GM12875 (cell line): Measurements from ENCODE around the gene CACNA2D1.

ENCODE experiments used
- H3K4me3 ChIP-seq: one replicate; pipeline ENCODE4 v1.5.1; 2011; ENCODE audit warnings: low read depth, low read length, control low read depth
- TF ChIP-seq, protein P1 (sequence below): IDR thresholded peaks from 2 replicates; pipeline ENCODE4 v1.5.1; 2011; ENCODE audit warnings: low read depth, mild to moderate bottlenecking, control low read depth, inconsistent platforms, low read length, moderate library complexity, borderline replicate concordance; ENCODE audit not compliant: insufficient read depth

The CACNA2D1 gene

DNA sequence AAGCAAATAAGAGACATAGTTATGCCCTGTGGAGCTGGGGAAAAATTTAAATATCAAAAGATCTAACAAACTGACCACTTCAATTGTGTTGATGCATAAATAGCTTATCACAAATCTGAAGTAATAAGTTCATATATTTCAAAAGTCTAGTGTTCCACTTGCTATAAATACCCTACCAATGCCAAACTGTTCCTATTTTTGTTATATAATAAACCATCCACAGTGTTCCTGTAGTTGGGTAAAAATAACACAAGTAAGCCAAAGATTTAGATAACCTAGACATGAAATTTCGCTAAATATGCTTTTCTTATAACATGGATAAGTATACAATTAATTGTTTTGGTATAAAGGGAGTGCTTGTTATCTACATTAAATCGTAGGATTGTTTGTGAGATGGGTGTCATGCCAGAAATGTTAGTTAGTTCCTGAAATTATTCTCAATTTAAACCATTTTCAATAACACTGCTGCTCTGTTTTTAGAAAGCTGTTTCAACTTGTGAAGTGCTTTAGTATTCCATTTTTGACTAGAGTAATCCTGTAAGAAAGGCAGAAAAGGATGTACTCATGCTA, 85.5 kb downstream of the CACNA2D1 start:
- TF ChIP-seq, protein P1, sequence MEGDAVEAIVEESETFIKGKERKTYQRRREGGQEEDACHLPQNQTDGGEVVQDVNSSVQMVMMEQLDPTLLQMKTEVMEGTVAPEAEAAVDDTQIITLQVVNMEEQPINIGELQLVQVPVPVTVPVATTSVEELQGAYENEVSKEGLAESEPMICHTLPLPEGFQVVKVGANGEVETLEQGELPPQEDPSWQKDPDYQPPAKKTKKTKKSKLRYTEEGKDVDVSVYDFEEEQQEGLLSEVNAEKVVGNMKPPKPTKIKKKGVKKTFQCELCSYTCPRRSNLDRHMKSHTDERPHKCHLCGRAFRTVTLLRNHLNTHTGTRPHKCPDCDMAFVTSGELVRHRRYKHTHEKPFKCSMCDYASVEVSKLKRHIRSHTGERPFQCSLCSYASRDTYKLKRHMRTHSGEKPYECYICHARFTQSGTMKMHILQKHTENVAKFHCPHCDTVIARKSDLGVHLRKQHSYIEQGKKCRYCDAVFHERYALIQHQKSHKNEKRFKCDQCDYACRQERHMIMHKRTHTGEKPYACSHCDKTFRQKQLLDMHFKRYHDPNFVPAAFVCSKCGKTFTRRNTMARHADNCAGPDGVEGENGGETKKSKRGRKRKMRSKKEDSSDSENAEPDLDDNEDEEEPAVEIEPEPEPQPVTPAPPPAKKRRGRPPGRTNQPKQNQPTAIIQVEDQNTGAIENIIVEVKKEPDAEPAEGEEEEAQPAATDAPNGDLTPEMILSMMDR: no peak
- no peak overlapping the region for H3K4me3 ChIP-seq

DNA sequence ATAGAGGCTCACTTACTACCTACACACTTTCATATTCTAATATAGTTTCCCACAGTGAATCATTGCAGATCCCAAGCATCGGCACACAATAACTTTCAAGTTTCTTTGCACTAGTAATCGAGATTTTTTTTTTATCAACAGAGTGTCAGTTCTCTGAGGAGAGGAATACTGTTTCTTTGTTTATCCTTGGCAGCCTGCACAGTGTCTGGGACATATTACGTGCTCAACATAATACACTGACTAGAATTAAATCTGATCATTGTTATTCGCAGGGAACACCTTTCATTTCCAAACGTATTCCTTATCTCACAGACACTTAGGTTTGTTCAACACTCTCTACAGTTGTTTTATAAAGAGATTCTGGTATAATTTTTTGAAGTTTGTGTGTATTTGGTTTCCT, 95.3 kb downstream of the CACNA2D1 start:
- TF ChIP-seq, protein P1: no peak
- no peak overlapping the region for H3K4me3 ChIP-seq

DNA sequence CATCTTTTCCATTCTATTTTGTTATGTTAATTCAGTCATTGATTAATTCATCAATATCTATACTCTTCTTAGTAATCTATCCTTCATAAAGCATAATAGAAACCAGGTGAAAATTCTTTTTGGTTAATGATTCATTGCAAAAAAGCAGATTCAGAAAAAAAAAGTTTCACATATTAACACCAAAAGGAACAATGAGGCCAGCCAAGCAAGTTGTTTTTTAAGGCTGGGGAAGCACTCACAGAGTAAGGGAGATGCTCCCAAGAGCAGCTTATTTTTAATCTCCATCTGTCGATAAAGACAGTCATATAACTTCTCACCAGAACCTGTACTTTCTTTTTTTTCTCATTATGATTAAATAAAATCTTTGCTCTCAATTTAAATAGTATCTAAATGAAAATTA, 95.8 kb downstream of the CACNA2D1 start:
- TF ChIP-seq, protein P1: no peak

DNA sequence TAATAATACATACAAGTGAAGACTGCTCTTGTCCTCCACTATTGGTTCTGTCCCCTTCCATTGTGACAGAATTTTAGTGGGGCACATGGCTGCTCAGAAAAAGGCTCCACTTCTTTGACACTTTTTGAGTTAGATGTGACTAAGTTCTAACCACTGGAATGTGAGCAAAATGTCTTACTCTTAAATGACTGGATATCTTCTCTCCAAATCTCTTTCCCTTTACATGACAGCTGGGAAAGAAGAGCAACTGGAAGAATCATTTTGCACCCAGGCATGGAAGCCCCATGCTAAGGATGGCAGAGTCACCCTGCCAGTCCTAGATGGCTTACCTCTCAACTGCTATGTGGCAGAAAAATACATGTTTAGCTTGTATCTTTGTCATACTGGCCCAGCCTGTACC, 97.7 kb downstream of the CACNA2D1 start:
- TF ChIP-seq, protein P1: no peak
- no peak overlapping the region for H3K4me3 ChIP-seq

More for the DNA sequence above, 95.8 kb downstream of the CACNA2D1 start:
- no peak overlapping the region for H3K4me3 ChIP-seq

DNA sequence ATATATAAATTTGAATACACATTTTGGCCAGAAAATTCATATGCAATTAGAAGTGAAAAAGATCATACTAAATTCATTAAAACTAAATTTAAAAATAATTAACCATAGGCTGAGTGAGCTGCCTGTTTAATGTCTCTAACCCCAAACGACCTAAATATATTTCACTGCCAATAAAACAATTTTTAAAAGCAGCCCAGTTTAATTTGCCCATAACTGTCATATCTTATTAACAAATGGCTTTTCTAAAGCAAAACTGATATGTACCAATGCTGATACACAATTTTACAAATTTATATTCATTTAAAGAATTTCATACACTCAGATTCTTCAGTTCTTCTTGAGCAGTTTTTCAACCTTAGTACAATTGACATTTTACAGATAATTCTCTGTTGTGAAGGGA, 99.9 kb downstream of the CACNA2D1 start:
- TF ChIP-seq, protein P1: no peak
- H3K4me3 ChIP-seq: no peak overlapping the region

DNA sequence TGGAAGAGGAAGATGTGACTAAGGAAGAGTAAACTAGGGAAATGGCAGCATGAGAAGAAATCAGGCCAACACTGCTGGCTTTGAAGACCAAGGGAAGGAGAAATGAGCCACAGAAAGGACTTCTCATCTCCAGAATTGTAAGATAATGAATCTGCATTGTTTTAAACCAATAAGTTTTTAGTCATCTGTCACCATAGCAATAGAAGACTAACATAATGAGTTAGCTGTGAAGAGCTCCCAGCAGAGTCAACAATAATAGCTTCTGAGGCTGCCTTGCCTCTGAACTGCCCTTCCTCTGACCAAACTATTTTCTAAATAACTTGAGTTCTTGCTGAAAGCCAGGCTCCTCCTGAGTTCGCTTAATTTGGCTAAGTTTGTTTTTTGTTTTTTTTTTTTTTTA, 103.6 kb downstream of the CACNA2D1 start:
- TF ChIP-seq, protein P1: no peak
- H3K4me3 ChIP-seq: no peak overlapping the region

DNA sequence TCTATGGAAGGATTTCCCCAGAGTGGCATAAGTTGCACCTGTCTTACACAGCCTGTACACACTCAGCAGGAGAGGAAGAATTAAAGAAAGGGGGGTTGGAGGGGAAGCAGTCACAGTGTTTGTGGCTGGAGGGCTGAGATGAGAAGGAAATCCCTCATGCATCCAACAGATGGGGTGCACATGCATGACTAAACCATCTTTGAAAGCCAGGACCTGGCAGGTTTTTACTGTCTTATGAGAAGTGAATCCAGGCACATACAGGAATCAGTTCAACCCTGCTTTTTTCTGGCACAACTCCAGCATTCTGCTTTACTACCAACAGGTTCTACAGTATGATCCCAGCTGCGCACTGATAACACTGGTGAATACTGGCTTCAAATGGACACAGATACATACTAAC, 107.7 kb downstream of the CACNA2D1 start:
- TF ChIP-seq, protein P1: no peak
- no peak overlapping the region for H3K4me3 ChIP-seq
